ENCODE results near the gene SNX33.
"Not testable (repeated sequence)": the region's sequence is repeated elsewhere in the genome, so short reads cannot be mapped to it uniquely, and the experiment has no call there.

Gene SNX33

DNA sequence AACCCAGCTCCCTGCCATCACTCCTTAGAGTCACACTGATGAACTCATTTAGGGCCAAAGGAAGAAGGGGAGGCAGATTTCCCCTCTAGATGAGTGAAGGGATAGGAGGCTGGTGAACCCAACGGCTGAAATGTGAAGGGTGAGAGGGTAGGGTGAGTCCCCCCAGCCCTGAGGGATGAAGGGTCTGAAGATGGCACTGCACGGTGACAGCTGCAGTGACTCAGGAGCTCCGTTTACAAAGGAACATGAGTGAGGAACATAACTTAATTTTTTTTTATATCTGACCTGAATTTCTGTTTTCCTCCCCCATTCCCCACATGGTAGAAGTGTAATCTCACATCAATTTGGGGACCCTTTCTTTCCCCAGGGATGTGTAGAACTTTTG lies 14.0 kb downstream of the SNX33 start:
- no peak for DNase-seq (ENCODE audit: low read depth)

DNA sequence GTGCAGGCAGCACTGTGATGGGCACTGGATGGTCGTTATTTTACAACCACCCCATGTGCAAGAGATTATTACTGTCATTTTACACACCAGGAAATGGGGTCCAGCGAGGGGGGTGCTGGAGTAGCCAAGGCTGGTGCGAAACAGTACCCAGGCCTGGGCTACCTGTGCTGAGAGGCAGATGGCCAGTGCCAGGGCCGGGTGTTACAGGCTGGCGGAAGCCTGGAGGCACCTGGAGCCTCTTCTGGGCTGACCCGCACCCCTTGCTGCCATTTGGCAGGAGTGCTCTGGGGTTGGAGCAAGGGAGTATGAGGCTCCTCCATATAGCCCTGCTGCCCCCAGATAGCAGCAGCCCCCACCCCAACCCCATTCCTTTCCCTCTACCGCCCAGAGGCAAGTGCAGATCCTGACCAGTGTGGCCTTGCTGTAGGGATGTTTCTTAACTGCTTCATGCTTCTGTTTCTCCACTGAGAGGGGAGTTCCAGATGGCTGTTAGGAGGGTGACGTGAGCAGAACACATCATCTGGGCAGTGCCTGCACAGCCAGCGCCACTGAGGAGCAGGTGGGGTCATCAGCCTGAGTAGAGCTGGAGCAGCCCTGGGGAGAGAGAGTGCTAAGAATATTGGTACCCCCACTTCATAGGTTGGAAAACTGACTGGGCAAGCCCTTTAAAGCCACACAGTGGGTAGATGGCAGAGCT lies 15.3 kb downstream of the SNX33 start:
- DNase-seq (ENCODE audit: low read depth), result no peak

DNA sequence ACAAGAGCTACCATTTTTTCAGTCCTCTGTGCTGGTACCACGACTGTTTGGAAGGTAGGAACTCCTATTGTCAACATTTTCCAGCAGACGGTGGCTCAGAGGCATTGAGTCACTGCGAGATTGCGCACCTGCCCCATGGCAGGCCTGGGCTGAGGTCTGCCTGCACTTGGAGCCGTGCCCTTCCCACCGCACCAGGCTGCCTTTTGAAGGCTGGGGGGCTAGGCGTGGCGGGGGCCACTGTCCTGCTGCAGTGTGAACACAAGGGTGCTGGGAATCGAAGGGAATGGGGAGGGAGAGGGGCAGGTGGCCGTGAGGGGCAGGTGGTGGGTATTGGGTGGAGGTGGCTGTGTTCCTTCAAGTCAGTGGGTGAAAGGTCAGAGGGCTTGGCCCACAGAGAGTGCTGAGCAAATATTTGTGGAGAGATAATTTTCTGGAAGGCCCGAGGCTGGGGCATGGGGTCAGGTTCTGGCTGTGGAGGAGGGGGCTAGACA lies 16.3 kb downstream of the SNX33 start:
- DNase-seq (ENCODE audit: low read depth), result no peak

DNA sequence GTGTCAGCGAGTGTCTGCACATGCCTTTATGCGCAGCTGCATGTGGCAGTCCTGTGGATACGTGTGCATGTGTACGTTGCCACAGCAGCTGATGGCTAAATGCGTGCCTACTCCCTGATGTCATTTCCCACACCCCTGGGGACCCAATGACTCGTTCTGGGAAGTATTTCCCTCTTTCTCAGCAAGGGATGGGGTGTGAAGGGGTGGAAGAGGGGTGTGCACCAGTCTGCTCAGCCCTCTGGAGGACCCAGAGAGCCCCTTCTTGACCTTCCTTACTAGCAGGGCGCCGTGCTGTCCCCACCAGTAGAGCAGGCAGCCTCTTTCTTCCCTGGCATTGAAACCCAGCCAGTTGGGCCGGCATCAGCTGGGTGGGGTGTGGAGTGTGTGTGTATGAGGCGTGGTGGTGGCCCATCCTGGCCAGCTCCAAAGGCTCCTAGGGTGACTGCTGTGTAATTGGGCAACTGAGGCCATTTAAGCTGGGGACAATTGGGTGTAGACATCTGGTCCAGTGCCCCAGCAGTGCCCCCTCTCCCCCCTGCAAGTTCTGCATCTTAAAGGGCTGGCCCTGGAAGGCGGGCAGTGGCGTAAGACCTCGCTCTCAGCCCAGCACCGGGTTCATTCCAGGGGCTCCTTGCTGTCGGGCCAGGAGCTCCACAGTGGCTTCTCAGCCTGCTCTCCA lies 19.2 kb downstream of the SNX33 start:
- DNase-seq (ENCODE audit: low read depth), result no peak

DNA sequence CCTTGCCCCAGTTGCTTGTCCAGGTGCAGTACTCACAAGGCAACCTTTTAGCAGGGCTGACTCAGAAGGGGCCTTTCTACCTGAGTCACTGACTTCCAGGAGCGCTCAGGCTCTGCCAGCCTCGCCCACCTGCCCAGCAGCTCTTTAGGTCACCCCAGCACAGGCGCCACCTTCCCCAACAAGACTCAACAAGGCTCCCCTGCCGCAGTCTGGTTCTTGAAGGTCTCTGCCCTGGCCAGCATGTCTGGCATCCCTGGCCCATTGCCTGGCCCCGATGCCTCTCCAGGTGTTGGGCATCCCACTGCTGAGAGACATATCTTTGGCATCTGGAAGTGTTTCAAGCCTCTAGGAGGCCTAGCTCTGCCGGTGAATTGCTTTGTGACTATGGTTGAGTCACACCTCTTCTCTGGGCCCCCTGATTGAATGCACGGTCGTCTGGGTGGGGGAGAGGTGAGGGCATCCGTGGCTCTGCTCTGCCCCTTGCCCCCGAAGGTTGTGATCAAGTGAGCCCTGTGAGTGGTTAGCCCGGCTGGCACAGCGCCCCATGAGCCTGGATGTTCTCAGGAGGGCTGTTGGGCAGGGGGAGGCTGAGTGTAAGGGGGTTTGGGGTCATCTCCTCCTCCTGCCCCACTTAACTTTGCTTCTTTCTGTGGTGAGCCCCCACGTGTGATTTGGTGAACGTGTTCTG lies 21.6 kb downstream of the SNX33 start:
- DNase-seq (ENCODE audit: low read depth), result no peak

- DNase-seq (ENCODE audit: low read depth), result no peak
These were observed 22.1 kb downstream of the SNX33 start for GRCh38 chr15:75669879-75670212.

- DNase-seq (ENCODE audit: low read depth), result no peak
These were observed 24.3 kb downstream of the SNX33 start for GRCh38 chr15:75671730-75672602.

DNA sequence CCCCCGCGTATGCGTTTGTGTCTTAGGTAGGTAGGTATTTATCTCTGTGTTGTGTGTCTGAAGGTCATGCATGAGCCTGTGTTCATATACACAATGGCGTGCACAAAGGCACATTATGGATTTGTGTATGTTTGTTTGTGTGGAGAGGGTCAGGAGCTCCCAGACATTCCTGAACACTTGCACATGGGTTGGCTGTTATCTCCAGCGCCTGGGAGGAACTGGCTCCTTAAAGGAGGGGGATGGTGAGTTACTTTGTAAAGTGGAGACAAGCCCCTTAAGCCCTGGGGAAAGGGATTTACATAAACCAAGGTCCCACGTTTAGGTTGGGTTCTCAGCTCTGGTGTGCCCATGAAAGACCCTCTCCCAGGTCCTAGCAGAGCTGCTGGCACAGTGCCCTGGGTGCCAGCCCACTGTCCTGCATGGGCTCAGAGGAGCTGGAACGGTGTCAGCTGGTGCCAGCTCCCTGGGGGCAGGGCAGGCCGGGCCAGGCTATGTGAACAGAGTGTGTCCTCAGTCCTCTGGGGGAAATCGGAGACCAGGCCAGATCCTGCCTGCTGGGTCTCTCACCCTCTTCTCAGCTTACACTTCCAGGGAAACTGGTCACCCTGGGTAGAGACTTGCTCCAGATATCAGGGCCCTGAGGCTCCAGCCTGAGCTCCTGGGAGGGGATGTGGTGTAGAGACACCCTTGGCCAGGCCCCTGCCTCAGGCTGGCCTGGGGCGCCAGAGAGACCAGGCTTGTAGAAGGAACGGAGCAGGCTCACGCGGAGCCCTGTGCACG lies 25.1 kb downstream of the SNX33 start:
- no peak for DNase-seq (ENCODE audit: low read depth)

GRCh38 chr15:75673426-75674235 lies 25.9 kb downstream of the SNX33 start:
- DNase-seq (ENCODE audit: low read depth), result no peak

DNA sequence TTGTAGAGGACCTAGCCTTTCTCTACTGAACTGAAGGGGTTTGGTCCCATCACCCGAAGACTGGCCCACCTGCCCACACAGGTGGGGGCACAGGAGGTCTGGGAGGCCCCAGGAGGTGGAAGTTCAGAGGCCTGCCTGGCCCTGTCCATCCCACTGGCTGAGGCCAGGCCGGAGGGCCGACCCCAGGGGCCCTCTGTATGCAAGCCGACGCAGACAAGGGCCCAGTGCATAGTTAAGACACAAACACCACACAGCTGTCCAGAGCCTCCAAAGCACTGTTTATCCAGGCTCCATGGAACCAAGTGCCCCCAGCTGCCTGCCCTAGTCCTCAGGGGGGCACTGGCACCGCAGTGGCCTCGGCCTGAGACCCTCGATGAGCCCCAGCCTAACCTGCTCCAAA lies 26.7 kb downstream of the SNX33 start:
- no peak for DNase-seq (ENCODE audit: low read depth)

DNA sequence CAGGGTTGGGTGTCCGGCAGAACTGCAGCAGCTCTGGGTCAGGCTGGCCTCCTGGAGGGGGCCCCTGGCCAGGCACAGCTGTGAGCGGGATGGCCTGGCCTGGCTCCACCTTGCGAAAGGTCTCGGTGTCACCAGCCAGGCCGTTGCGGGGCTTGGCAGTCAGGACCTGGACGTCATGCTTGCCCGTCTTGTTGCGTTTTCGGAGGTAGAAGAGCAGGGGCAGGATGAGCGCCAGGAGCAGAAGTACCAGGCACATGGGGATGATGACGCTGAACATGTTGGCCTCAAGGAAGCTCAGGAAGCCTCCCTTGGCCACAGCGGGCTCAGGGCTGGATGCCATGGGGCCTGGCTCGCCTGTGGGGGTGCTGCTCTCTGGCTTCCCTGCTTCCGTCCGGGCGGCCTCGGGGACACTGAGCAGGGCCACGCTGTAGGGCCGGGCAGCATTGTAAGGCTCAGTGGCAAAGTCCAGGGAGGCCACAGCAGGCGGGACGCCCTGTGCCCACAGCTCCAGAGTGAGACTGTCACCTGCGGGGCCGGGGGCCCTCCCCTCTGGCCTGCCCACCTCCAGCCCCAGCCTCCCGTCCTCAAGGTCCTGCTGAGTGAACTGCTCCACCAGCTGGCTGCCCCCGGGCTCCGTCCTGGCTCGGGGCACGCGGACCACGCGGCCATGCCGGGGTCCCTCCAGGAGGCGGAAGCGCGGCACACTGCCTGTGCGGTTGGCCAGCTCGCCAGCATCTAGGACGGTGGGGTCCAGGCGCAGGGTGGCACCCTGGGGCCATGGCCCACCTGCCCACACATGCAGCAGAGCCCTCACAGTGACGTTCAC lies 28.1 kb downstream of the SNX33 start:
- no peak for DNase-seq (ENCODE audit: low read depth)

DNA sequence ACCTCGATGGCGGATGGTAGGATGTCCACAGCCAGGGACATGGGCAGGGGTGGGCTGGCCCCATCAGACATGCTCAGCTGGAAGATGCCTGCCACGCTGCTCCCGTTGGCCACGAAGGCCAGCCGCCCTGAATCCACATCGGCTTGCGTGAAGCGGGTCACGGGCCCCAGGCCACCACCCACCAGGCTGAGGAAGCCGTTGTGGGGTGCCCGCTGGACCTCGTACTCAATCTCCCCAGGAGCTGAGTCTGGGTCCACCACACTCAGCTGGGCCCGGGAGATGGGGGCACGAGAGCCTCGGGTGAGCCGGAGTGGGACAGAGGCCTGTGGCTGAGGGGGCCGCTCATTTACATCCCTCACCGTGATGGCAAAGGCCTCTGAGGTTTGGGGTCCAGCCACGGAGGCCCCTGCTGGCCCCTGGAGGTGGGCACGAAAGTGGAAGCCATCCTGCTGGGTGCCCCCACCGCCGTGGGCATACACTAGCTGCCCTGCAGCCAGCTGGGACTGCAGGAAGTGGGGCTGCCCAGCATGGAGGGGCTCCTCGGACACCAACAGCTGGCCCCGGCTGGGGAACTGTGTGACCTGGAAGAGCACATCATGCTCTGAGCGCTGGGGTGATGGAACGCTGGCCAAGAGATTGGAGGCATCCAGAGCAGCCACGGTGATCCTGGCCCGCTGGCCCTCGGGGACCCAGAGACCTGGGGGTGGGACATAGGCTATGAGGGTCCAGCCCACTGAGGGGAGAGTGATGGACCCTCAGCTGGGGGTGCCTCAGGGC lies 29.2 kb downstream of the SNX33 start:
- DNase-seq (ENCODE audit: low read depth), result no peak

DNA sequence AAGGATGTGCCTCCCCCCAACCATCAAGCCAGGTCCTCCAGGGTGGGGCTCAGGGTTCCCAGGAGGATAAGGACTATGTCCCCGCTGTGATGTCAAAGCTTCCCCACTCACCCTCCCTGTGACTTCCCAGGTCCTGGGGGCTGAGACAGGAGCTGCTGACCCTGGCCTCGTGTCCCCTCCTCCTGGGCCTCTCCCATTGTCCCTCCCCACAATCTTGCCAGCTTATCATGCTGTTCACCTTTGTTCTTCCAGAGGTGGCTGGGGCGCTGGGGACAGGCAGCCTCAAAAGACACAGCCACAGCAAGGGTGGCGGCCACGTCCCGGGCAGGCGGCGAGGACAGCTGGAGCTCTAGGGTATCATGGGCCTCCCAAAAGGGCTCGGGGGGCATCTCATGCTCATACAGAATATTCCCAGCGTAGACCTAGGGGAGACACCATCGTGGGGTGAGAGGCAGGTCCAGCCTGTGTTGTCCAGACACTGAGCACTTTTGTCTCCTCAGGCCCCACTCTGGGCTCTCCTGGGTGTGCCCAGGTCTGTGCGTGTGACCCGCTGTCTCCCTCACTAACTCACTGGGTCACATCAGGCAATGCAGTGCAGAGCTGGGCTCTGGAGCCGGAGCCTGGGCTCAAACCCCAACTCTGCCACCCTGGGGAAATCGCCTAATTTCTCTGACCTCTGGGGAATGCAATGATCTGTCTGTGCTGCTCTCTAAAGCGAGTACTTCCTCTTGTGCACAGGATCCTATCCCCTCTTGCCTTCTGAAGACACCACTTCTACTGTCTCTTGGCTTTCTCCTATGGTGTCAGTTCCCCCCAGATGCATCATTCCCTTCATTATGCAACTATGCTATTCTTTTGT lies 30.0 kb downstream of the SNX33 start:
- DNase-seq (ENCODE audit: low read depth), result no peak

DNA sequence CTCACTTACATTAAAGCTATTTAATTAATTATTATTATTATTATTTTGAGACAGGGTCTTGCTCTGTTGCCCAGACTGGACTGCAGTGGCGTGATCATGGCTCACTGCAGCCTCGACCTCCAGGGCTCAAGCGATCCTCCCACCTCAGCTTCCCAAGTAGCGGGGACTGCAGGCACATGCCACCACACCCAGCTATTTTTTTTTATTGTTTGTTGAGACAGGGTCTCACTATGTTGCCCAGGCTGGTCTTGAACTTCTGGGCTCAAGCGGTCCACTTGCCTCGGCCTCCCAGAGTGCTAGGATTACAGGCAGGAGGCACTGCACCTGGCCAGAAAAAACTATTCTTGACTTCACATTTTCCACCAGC lies 30.6 kb downstream of the SNX33 start:
- not testable (repeated sequence) for DNase-seq (ENCODE audit: low read depth)

GRCh38 chr15:75680007-75680789 lies 32.5 kb downstream of the SNX33 start:
- DNase-seq (ENCODE audit: low read depth), result no peak

DNA sequence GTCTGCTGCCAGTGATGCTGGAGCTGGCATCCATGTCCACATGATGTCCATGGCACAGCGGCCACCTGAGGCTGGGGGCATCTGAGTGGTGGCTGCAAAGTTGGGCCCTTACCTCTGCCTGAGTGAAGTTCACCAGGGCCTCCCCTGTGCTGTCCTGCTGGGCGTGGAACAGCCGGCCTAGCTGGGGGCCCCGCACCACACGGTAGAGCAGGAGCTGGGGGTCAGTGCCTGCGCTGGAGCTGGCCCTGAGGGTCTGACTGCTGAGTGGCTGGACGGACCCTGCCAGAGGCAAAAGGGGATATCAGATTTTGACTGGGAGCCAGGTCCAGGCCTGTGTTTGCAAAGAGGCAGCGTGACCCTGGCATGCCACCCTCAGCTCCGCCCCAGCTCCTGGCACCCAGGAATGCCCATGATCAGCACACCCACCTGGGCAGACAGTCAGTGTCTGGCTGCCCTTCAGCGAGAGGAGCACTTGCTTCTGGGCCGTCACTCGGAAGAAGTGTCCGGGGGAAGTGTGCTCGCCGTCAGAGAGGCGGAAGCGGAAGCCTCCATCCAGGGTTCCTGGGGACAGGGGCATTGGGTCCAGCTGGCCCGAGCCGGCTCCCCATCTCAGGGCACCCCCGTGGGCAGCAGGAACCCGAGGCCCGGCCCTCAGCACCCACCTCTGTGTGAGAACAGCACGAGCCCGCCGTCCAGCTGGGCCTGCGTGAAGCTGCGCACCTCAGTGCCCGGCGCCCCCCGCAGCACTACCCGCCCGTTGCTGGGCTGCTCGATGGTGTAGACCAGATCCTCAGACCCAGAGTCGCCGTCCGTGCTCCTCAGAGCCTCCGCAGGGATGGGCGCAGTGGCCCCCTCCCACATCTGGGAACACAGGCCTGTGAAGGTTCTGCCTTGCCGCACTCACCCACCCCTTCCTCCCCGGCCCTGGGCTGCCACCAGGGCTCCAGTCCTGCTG lies 34.7 kb downstream of the SNX33 start:
- DNase-seq (ENCODE audit: low read depth), result no peak

Measured in stimulated activated CD8-positive, alpha-beta memory T cell treated with anti-CD3 and anti-CD28 coated beads, Interleukin-15, amount 100 ng/mL, for 1 hour (primary cell).